ENCODE results near the gene FTSJ3. TPM values are rescaled to one million over a fixed set of nuclear protein-coding genes. Genes with fewer than 3 reads are reported as not detected.
"Not testable (repeated sequence)": the region's sequence is repeated elsewhere in the genome, so short reads cannot be mapped to it uniquely, and the experiment has no call there.

Gene FTSJ3, protein sequence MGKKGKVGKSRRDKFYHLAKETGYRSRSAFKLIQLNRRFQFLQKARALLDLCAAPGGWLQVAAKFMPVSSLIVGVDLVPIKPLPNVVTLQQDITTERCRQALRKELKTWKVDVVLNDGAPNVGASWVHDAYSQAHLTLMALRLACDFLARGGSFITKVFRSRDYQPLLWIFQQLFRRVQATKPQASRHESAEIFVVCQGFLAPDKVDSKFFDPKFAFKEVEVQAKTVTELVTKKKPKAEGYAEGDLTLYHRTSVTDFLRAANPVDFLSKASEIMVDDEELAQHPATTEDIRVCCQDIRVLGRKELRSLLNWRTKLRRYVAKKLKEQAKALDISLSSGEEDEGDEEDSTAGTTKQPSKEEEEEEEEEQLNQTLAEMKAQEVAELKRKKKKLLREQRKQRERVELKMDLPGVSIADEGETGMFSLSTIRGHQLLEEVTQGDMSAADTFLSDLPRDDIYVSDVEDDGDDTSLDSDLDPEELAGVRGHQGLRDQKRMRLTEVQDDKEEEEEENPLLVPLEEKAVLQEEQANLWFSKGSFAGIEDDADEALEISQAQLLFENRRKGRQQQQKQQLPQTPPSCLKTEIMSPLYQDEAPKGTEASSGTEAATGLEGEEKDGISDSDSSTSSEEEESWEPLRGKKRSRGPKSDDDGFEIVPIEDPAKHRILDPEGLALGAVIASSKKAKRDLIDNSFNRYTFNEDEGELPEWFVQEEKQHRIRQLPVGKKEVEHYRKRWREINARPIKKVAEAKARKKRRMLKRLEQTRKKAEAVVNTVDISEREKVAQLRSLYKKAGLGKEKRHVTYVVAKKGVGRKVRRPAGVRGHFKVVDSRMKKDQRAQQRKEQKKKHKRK
- total RNA-seq, result 10 to 100 TPM; 41.5 to 42.8 TPM

- Mint-ChIP-seq H3K4me1 (ENCODE audit: low read depth) (peaks cover 75% of the 10 kb centered on the region), H3K9me3 (no peaks in the 10 kb centered on the region), H3K4me3 (peak within 1 kb of the TSS; percentile 94), H3K36me3 (peaks cover 74% of the 10 kb centered on the region), H3K27ac (peak within 1 kb of the TSS; percentile 98), H3K27me3 (no peaks in the 10 kb centered on the region)
- ChIA-PET CTCF (interaction anchor here (1.0 to 1.9 kb wide), 3 partner anchors 10 to 22 kb away, joined by 4 to 7 read pairs (median 4); partner anchors contain the start of gene SMARCD2), POLR2A (interaction anchor here (1.5 to 4.5 kb wide), 3 partner anchors 14 to 85 kb away, joined by 5 to 29 read pairs (median 20); partner anchors contain the start of genes CCDC47, DDX42 and SMARCD2)
- DNase-seq, result peak; percentile 97
- intact Hi-C loops (cut with micrococcal nuclease), result loop anchor here (1.0 to 5.0 kb wide), 6 partner anchors 8 to 205 kb away; partner anchors contain the start of genes CCDC47, MAP3K3 and STRADA
Measured at GRCh38 chr17:63827002-63827800, at the start of gene FTSJ3, which contains the start of gene PSMC5. FTSJ3 (minus strand) TSS chr17:63827663; CDS start chr17:63826902, 761 bp downstream. PSMC5 (plus strand) TSS chr17:63827431; CDS start chr17:63827491, 60 bp downstream.

- H3K4me3 Mint-ChIP-seq; H3K4me1 Mint-ChIP-seq (ENCODE audit: low read depth); POLR2A ChIA-PET; H3K27ac Mint-ChIP-seq; intact Hi-C loops (cut with micrococcal nuclease); DNase-seq; H3K9me3 Mint-ChIP-seq; H3K27me3 Mint-ChIP-seq; H3K36me3 Mint-ChIP-seq: not testable (repeated sequence)
- CTCF ChIA-PET, result interaction anchor here (0.9 kb wide), 1 partner anchor 9 kb away, joined by 3 read pairs; no protein-coding TSS in a partner anchor
Measured at GRCh38 chr17:63874693-63875092, 47.2 kb upstream of the FTSJ3 start.

DNA sequence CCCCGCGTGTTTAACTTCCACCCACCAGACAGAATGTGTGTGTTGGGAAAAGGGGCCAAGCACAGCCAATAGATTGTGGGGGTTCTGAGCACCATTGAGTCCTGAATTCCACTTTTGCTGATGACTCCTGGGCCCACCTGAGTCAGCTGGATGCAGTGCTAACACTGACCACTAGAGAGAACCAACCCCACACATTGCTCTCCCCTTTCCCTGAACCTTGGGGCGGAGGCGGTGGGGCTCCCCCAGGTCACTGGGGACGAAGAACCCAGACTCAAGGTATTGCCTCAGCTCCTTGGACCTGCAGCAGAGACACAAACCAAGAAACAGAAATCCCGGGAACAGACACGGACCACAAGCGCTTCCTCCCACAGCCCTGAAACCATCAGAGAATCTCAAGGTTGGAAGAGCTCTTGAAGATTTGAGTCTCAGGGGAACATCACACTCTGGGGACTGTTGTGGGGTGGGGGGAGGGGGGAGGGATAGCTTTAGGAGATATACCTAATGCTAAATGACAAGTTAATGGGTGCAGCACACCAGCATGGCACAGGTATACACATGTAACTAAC lies 46.7 kb upstream of the FTSJ3 start:
- CTCF ChIA-PET, result interaction anchor here (0.9 kb wide), 1 partner anchor 8 kb away, joined by 3 read pairs; no protein-coding TSS in a partner anchor
- H3K4me1 Mint-ChIP-seq (ENCODE audit: low read depth); H3K9me3 Mint-ChIP-seq; H3K36me3 Mint-ChIP-seq; DNase-seq; POLR2A ChIA-PET; H3K4me3 Mint-ChIP-seq; H3K27me3 Mint-ChIP-seq; H3K27ac Mint-ChIP-seq; intact Hi-C loops (cut with micrococcal nuclease): not testable (repeated sequence)

- DNase-seq; H3K9me3 Mint-ChIP-seq; CTCF ChIA-PET; H3K27me3 Mint-ChIP-seq; POLR2A ChIA-PET; intact Hi-C loops (cut with micrococcal nuclease); H3K4me1 Mint-ChIP-seq (ENCODE audit: low read depth); H3K36me3 Mint-ChIP-seq; H3K27ac Mint-ChIP-seq; H3K4me3 Mint-ChIP-seq: not testable (repeated sequence)
Measured at GRCh38 chr17:63873577-63873976, 46.1 kb upstream of the FTSJ3 start, which contains the start of gene CSH2. CSH2 (minus strand) TSS chr17:63873677; CDS start chr17:63873614, 63 bp downstream.

GRCh38 chr17:63871646-63872365 lies 44.3 kb upstream of the FTSJ3 start:
- H3K4me1 Mint-ChIP-seq (ENCODE audit: low read depth); intact Hi-C loops (cut with micrococcal nuclease); H3K36me3 Mint-ChIP-seq; DNase-seq; H3K27me3 Mint-ChIP-seq; POLR2A ChIA-PET; H3K9me3 Mint-ChIP-seq; H3K4me3 Mint-ChIP-seq; H3K27ac Mint-ChIP-seq; CTCF ChIA-PET: not testable (repeated sequence)

GRCh38 chr17:63870292-63870665 lies 42.8 kb upstream of the FTSJ3 start:
- H3K9me3 Mint-ChIP-seq; H3K4me3 Mint-ChIP-seq; H3K27me3 Mint-ChIP-seq; intact Hi-C loops (cut with micrococcal nuclease); H3K36me3 Mint-ChIP-seq; POLR2A ChIA-PET; H3K27ac Mint-ChIP-seq; H3K4me1 Mint-ChIP-seq (ENCODE audit: low read depth); DNase-seq: not testable (repeated sequence)
- CTCF ChIA-PET, result interaction anchor here (0.7 to 1.9 kb wide), 3 partner anchors 10 to 32 kb away, joined by 3 to 8 read pairs (median 5); no protein-coding TSS in a partner anchor

DNA sequence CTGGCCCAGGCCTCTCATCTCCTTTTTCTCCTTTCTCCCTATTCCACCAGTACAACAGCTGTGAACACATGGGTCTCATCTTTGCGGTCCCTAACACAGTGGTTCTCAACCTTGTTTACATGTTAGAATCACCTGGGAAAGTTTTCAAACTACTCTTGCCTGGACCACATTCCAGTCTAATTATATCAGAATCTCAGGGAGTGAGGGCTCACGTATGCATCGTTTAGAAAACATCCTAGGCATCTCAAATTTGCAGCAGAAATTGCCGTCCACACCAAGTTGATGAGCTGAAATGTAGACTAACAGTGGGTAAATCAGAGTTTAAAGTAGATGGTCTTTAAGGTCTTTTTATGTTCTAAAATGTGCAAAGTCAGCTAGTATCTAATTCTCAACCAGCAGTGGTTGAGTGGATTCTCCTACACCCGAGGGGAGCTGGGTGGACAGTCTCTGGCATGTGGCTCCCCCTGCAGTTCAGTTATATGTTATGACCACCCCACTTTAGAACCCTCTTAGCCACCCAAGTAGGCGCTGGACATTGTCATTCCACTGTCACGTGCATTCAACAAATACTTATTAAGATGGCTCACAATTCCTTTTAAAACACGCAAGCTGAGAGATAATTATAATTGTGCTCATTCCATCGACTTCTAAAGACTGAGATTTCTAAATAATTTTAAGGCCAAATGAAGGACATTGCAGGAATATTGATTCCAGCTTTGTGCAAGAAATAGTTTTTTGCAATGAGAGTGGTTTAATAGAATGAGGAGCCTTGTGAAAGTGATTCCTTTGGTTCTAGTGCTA lies 42.2 kb upstream of the FTSJ3 start:
- POLR2A ChIA-PET; DNase-seq; H3K9me3 Mint-ChIP-seq; H3K27me3 Mint-ChIP-seq; H3K4me1 Mint-ChIP-seq (ENCODE audit: low read depth); H3K27ac Mint-ChIP-seq; intact Hi-C loops (cut with micrococcal nuclease); H3K36me3 Mint-ChIP-seq; H3K4me3 Mint-ChIP-seq: not testable (repeated sequence)
- CTCF ChIA-PET, result interaction anchor here (1.6 to 1.9 kb wide), 2 partner anchors 9 to 21 kb away, joined by 5 to 8 read pairs; no protein-coding TSS in a partner anchor

- DNase-seq; H3K4me3 Mint-ChIP-seq; H3K9me3 Mint-ChIP-seq; POLR2A ChIA-PET; H3K27ac Mint-ChIP-seq; H3K27me3 Mint-ChIP-seq; intact Hi-C loops (cut with micrococcal nuclease); H3K36me3 Mint-ChIP-seq; H3K4me1 Mint-ChIP-seq (ENCODE audit: low read depth): not testable (repeated sequence)
- CTCF ChIA-PET, result interaction anchor here (0.6 to 4.9 kb wide), 18 partner anchors 8 to 689 kb away, joined by 3 to 42 read pairs (median 4); partner anchors contain the start of gene SMARCD2
Measured at GRCh38 chr17:63866625-63867024, 39.2 kb upstream of the FTSJ3 start.

- H3K36me3 Mint-ChIP-seq, result no peaks in the 10 kb centered on the region
- H3K27me3 Mint-ChIP-seq, result peaks cover 5% of the 10 kb centered on the region
- ChIA-PET CTCF (interaction anchor here (1.0 to 3.5 kb wide), 2 partner anchors 8 to 11 kb away, joined by 4 to 19 read pairs; no protein-coding TSS in a partner anchor), POLR2A (interaction anchor here (0.8 to 1.3 kb wide), 2 partner anchors 10 to 18 kb away, joined by 3 to 4 read pairs; no protein-coding TSS in a partner anchor)
- H3K27ac Mint-ChIP-seq, result no peak overlapping the region
- intact Hi-C loops (cut with micrococcal nuclease), result no loop called here
- no peaks in the 10 kb centered on the region for H3K4me1 Mint-ChIP-seq (ENCODE audit: low read depth)
- no peak for DNase-seq
- H3K9me3 Mint-ChIP-seq, result no peaks in the 10 kb centered on the region
- no peak overlapping the region for H3K4me3 Mint-ChIP-seq
Measured at GRCh38 chr17:63859257-63859656, 31.8 kb upstream of the FTSJ3 start.

- DNase-seq; H3K36me3 Mint-ChIP-seq; H3K27me3 Mint-ChIP-seq; H3K4me1 Mint-ChIP-seq (ENCODE audit: low read depth); H3K4me3 Mint-ChIP-seq; POLR2A ChIA-PET; H3K9me3 Mint-ChIP-seq; intact Hi-C loops (cut with micrococcal nuclease); H3K27ac Mint-ChIP-seq: not testable (repeated sequence)
- CTCF ChIA-PET, result interaction anchor here (0.7 to 7.0 kb wide), 2 partner anchors 10 to 259 kb away, joined by 3 to 42 read pairs; no protein-coding TSS in a partner anchor
Measured at GRCh38 chr17:63856425-63856824, 29.0 kb upstream of the FTSJ3 start.

Measured in activated CD4-positive, alpha-beta memory T cell treated with anti-CD3 and anti-CD28 coated beads for 36 hours (primary cell).